GM19099 (cell line): ENCODE data around the gene CBX1.

Experiments
- POLR2A ChIP-seq: IDR thresholded peaks from 3 replicates; pipeline ENCODE4 v1.6.1; 2011; ENCODE audit warnings: low read depth; ENCODE audit not compliant: insufficient read length; ENCODE audit errors: extremely low read depth

CBX1 gene

GRCh38 chr17:48127371-48128051, 26.2 kb upstream of the CBX1 start:
- TF ChIP-seq POLR2A, result no peak

GRCh38 chr17:48126532-48126850, 25.2 kb upstream of the CBX1 start:
- no peak for TF ChIP-seq POLR2A

- TF ChIP-seq POLR2A, result no peak
These were observed 24.7 kb upstream of the CBX1 start for GRCh38 chr17:48125829-48126531.

- no peak for TF ChIP-seq POLR2A
These were observed 22.6 kb upstream of the CBX1 start for GRCh38 chr17:48123776-48124388.

GRCh38 chr17:48123111-48123510, 21.8 kb upstream of the CBX1 start:
- no peak for TF ChIP-seq POLR2A

GRCh38 chr17:48122665-48123045, 21.4 kb upstream of the CBX1 start:
- no peak for TF ChIP-seq POLR2A

GRCh38 chr17:48121923-48122664, 20.8 kb upstream of the CBX1 start:
- TF ChIP-seq POLR2A, result no peak

- peak; percentile 22 for TF ChIP-seq POLR2A
These were observed 12.0 kb upstream of the CBX1 start for GRCh38 chr17:48113201-48113676.

GRCh38 chr17:48111937-48112241, 10.6 kb upstream of the CBX1 start:
- TF ChIP-seq POLR2A, result peak; percentile 6

GRCh38 chr17:48110761-48111160, 9.5 kb upstream of the CBX1 start:
- no peak for TF ChIP-seq POLR2A

GRCh38 chr17:48107137-48108055, 6.1 kb upstream of the CBX1 start, which contains the start of gene SNX11:
TSS of gene SNX11 (plus strand) at chr17:48107766. CDS start at chr17:48112044, 4,278 bp downstream.
- TF ChIP-seq POLR2A, result peak; percentile 82

GRCh38 chr17:48106802-48107136, 5.5 kb upstream of the CBX1 start:
- TF ChIP-seq POLR2A, result no peak

GRCh38 chr17:48104440-48104839, 3.2 kb upstream of the CBX1 start:
- no peak for TF ChIP-seq POLR2A
